ENCODE results near the gene ACTR6.
"Not testable (repeated sequence)": the region's sequence is repeated elsewhere in the genome, so short reads cannot be mapped to it uniquely, and the experiment has no call there.

The ACTR6 gene

DNA sequence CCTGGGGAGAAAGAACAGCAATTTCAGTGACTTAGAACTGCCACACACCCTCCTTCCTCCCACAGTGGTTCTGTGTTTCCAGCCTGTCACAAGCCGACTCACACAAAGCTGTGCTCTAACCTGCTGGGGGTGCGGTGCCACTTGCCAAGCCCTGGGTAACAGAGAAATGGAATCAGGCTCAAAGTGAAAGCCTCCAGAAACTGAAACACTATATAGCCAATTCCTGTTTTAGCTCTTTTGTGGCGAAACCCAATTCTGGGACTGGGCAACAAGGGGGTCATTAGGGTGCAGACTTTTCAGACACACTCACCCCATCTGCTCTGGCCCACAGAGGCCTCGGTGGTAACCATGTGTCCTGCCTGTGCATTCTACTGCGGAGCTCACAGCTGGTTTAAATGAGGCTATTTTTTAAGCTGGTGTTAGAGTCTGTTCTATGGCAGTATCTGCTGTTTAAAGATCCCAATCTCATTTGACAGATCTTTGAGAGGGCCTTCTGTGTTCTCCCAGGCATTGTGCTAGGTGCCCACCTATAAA lies 15.2 kb upstream of the ACTR6 start:
- no peak for DNase-seq (ENCODE audit: low read depth)

- DNase-seq (ENCODE audit: low read depth): no peak
These were observed 14.5 kb upstream of the ACTR6 start for GRCh38 chr12:100186071-100186470.

DNA sequence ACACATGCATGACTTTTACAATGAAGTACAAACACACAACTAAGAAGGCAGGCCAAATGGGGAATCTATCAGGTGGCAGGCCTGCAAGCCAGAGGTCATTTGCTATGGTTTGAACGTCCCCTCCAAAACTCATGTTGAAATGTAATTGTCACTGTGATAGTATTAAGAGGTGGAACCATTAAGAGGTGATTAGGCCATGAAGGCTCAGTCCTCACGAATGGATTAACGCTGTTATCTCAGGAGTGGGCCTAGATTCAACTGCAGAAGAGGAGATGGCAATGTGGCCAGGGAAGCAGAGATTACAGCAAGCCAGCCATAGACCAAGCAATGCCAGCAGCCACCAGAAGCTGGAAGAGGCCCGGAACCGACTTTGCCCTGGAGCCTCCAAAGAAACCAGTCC lies 13.5 kb upstream of the ACTR6 start:
- DNase-seq (ENCODE audit: low read depth): no peak

GRCh38 chr12:100187857-100188519 lies 12.6 kb upstream of the ACTR6 start:
- DNase-seq (ENCODE audit: low read depth): no peak

GRCh38 chr12:100188888-100189635 lies 11.6 kb upstream of the ACTR6 start:
- DNase-seq (ENCODE audit: low read depth): not testable (repeated sequence)

DNA sequence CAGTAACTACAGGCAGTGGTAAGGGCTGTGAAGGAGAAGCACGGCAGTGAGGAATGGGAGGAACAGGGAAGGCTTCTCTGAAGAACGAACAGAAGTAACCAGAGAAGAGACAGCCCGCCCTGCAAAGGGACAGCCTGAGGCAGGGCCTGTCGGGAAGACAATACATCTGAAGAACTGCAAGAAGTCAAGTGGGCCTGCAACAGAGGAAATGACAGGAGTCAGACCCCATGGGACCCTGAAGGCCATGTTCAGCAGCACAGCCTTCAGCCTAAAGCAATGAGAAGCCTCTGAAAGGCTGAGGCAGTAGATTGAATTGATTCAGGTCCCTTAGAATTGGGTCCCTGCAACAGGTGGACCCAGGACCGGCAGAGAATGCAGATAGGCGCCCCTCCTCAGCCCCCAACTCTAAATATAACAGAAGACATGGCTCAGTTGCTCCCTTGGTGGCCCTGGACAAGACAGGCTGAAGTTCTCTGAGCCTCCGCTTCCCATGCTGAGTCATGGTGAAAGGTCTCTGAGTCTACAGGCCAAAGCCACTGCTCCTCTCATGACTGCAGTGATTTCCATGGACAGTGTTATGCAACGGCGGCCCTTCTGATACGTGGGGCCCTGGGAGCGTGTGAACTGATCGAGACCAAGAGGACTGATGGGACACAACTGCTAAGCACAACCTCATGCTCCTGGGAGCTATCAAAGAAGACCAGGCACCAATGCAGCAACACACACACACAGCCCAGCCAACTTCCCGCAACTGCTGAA lies 10.8 kb upstream of the ACTR6 start:
- DNase-seq (ENCODE audit: low read depth): no peak

GRCh38 chr12:100193085-100193484 lies 7.5 kb upstream of the ACTR6 start:
- no peak for DNase-seq (ENCODE audit: low read depth)

- DNase-seq (ENCODE audit: low read depth): no peak
These were observed 3.1 kb upstream of the ACTR6 start for GRCh38 chr12:100197486-100197885.

DNA sequence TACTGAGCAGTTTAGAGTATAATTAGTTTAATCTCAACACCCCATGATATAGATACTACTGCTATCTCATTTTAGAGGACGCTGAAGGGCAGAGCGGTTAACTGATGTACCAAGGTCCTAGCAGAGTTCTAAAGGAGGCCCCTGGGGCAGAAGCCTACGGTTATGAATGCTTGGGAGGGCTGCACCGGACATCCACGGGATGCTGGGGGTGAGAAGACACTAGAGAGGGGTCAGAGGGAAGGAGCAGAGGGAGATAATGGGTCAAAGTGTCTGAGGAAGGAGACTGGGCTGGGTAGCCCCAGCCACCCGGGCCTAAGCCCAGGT lies 1.6 kb upstream of the ACTR6 start:
- no peak for DNase-seq (ENCODE audit: low read depth)

- peak; percentile 70 for DNase-seq (ENCODE audit: low read depth)
These were observed 1.1 kb upstream of the ACTR6 start for GRCh38 chr12:100199347-100200149.

DNA sequence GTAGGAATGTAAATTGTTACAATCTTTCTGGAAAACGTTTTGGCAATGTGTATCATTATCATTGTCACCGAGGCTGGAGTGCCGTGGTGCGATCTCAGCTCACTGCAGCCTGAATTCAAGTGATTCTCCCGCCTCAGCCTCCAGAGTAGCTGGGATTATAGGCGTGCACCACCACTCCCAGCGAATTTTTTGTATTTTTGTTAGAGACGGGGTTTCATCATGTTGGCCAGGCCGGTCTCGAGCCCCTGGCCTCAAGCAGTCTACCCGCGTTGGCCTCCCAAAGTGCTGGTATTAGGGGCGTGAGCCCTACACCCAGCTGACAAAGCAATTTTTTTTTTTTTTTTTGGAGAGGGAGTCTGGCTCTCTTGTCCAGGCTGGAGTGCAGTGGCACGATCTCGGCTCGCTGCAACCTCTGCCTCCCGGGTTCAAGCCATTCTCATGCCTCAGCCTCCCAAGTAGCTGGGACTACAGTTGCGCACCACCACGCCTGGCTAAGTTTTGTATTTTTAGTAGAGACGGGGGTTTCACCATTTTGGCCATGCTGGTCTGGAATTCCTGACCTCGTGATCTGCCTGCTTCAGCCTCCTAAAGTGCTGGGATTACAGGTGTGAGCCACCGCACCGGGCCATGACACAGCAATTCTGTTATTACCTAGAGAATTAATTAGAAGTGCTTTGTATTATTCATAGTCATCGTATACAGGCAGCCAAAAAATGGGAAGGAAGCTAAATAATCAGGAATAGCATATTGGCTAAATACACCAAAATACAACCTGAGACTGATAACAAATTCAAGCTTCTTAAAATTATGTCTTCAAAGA lies 1.2 kb downstream of the ACTR6 start:
- no peak for DNase-seq (ENCODE audit: low read depth)

DNA sequence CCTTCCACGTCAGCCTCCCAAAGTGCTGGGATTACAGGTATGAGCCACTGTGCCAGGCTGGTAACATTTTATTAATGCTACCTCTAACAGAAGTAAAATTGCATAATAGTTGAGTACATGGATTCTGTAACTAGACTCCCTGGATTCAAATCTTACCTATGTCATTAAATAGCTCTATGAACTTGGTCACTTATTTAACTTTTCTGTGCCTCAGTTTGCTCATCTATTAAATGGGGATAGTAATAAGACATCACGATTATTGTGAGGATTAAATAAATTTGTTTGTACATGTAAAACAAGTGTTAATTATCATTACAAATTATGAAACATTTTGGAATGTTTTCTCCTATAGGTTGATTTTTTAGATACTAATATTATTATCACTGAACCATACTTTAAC lies 6.7 kb downstream of the ACTR6 start:
- DNase-seq (ENCODE audit: low read depth): no peak

GRCh38 chr12:100208834-100209233 lies 8.2 kb downstream of the ACTR6 start:
- DNase-seq (ENCODE audit: low read depth): no peak

- no peak for DNase-seq (ENCODE audit: low read depth)
These were observed 11.1 kb downstream of the ACTR6 start for GRCh38 chr12:100211698-100212097.

- no peak for DNase-seq (ENCODE audit: low read depth)
These were observed 12.6 kb downstream of the ACTR6 start for GRCh38 chr12:100213016-100213891.

GRCh38 chr12:100214518-100214917 lies 13.9 kb downstream of the ACTR6 start:
- no peak for DNase-seq (ENCODE audit: low read depth)

DNA sequence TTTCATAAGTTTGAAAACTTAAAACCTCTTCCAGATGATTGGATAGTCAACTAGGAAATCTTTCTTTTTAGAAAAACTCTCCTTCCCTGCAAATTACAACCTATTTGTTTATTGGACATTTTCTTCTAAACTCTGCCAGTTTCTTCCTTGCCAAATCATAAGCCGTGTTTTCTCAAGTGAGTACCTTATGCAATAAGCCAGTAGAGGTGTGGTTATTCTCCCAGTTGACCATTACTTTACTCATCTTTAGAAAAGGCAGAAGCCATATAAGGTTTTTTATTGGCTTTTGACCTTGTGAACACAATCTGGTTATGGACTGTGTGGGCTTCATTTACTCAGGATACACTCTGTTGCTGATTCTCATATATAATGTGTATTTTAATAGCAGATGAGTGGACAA lies 14.6 kb downstream of the ACTR6 start:
- no peak for DNase-seq (ENCODE audit: low read depth)

DNA sequence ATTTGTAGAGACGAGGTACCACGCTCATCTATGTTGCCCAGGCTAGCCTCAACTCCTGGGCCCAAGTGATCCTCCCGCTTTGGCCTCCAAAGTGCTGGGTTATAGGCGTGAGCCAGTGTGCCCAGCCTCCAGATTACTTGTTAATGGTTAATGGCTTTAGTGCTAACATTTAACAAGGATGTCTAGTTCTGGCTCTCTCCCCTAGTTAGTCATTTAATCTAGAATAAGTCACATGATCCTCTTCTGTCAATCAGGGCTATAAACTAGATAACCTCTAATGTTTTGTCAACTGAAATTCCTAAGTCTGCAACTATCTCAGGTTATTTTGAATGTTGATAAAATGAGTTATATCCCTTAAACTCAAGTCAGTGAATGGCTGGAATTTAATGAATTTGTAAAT lies 15.7 kb downstream of the ACTR6 start:
- no peak for DNase-seq (ENCODE audit: low read depth)

- DNase-seq (ENCODE audit: low read depth): no peak
These were observed 18.9 kb downstream of the ACTR6 start for GRCh38 chr12:100219328-100220109.
